Measurements from ENCODE around the gene CMTM4. TPM values are rescaled to one million over a fixed set of nuclear protein-coding genes. Genes with fewer than 3 reads are reported as not detected.
"Not testable (repeated sequence)": the region's sequence is repeated elsewhere in the genome, so short reads cannot be mapped to it uniquely, and the experiment has no call there.

The CMTM4 gene
- total RNA-seq, 4 donors from 2014 or later: 12.7 to 21.2 (median 17.2) TPM

DNA sequence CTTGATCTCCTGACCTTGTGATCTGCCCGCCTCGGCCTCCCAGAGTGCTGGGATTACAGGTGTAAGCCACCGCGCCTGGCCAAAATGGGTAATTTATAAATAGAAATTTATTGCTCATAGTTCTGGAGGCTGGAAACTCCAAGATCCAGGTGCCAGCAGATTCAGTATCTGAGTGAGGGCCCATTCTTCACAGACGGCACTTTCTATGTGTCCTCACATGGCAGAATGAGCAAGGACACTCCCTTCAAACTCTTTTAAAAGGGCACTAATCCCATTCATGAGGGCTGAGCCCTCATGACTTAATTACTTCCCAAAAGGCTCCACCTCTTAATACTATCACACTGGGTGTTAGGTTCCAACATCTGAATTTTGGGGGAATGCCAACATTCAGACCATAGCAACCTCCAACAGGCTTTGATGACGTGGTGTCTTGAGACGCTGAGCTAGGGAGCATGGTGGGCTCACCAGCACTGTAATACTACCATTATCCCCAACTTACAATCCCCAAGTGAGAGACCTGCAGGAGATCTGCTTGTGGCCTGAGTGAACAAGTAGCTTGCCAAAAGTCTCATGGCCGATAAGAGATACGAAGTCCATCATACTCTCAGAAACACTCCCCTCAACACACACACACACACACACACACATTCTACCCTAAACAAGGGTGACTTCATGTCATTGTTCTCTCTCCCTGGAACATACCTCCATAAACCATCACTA is 8.5 kb downstream of the CMTM4 start:
- no peak overlapping the region for H3K27ac ChIP-seq
- ATAC-seq: no peak
- no peak overlapping the region for H3K4me3 ChIP-seq
- WGBS, 2 donors (ENCODE audit: low coverage in 1 of 2): 95 to 97% methylated on average over 4 of the region's 9 CpGs
- TF ChIP-seq CTCF (IDR thresholded peaks at IDR 0.05): no peak
- TF ChIP-seq EP300 (IDR thresholded peaks at IDR 0.05): no peak
- TF ChIP-seq POLR2AphosphoS5 (IDR thresholded peaks at IDR 0.05): no peak
- no peak for TF ChIP-seq POLR2A (IDR thresholded peaks at IDR 0.05)
- no peaks in the 10 kb centered on the region for H3K27me3 ChIP-seq
- no peaks in the 10 kb centered on the region for H3K4me1 ChIP-seq
- H3K36me3 ChIP-seq: no peaks in the 10 kb centered on the region
- H3K9me3 ChIP-seq: no peaks in the 10 kb centered on the region

DNA sequence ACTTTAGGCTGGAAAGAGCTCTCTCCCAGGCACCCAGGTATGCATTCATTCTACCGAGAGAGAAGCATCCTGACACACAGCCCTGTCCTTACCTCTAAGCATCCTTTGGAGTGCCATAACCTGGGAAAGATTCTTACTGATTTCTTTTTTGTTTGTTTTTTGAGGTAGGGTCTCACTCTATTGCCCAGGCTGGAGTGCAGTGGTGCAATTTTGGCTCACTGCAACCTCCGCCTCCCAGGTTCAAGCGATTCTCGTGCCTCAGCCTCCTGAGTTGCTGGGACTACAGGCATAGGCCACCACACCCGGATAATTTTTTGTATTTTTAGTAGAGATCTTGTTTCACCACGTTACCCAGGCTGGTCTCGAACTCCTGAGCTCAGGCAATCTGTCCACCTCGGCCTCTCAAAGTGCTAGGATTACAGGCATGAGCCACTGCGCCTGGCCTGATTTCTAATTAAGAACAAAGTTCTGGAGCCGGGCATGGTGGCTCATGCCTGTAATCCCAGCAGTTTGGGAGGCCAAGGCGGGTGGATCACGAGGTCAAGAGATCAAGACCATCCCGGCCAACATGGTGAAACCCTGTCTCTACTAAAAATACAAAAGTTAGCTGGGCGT is 10.9 kb downstream of the CMTM4 start:
- 80 to 93% methylated on average over 1 to 5 of the region's 14 CpGs for WGBS, 2 donors (ENCODE audit: low coverage in 1 of 2)
- not testable (repeated sequence) for H3K4me3 ChIP-seq, ATAC-seq, H3K27me3 ChIP-seq, H3K27ac ChIP-seq, H3K9me3 ChIP-seq, H3K36me3 ChIP-seq, H3K4me1 ChIP-seq

GRCh38 chr16:66682271-66682670 is 14.3 kb downstream of the CMTM4 start:
- H3K4me1 ChIP-seq: no peaks in the 10 kb centered on the region
- ATAC-seq: no peak
- no peak overlapping the region for H3K4me3 ChIP-seq
- peaks cover 0 to 8% of the 10 kb centered on the region in 2 donors for H3K36me3 ChIP-seq
- H3K9me3 ChIP-seq: no peaks in the 10 kb centered on the region
- H3K27ac ChIP-seq: no peak overlapping the region
- 60 to 73% methylated on average over 1 of the region's 1 CpG for WGBS, 2 donors (ENCODE audit: low coverage in 1 of 2)
- no peaks in the 10 kb centered on the region for H3K27me3 ChIP-seq
- no peak for TF ChIP-seq POLR2A (IDR thresholded peaks at IDR 0.05)
- TF ChIP-seq POLR2AphosphoS5 (IDR thresholded peaks at IDR 0.05): no peak
- TF ChIP-seq EP300 (IDR thresholded peaks at IDR 0.05): no peak
- no peak for TF ChIP-seq CTCF (IDR thresholded peaks at IDR 0.05)

DNA sequence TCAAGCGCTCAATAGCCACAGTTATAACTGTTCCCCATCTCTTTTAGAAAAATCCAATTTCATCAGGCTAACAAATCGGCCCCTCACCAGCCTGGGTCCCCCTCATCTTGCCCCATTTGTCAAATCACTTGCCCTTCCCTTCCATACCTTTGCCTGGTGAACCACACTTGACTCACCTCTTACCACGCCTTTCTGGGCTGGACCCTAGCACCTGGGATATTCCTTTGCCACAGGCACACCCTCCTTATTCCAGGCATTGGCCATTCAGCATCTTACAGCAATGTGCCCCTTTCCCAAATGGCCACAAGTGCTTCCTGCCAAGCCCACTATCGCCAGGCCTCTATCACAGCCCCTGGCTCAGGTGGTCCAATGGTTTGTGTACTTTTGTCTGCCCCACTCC is 14.9 kb downstream of the CMTM4 start:
- no peaks in the 10 kb centered on the region for H3K9me3 ChIP-seq
- H3K4me1 ChIP-seq: peaks cover 0 to 4% (median 0%) of the 10 kb centered on the region in 3 donors
- no peak for ATAC-seq
- H3K27ac ChIP-seq: no peak overlapping the region
- H3K4me3 ChIP-seq: no peak overlapping the region
- TF ChIP-seq EP300 (IDR thresholded peaks at IDR 0.05) (no peak), POLR2A (IDR thresholded peaks at IDR 0.05) (no peak), CTCF (IDR thresholded peaks at IDR 0.05) (no peak), POLR2AphosphoS5 (IDR thresholded peaks at IDR 0.05) (no peak)
- H3K36me3 ChIP-seq: peaks cover 0 to 8% of the 10 kb centered on the region in 2 donors
- no peaks in the 10 kb centered on the region for H3K27me3 ChIP-seq
- 94 to 98% methylated on average over 4 of the region's 4 CpGs for WGBS, 2 donors (ENCODE audit: low coverage in 1 of 2)

DNA sequence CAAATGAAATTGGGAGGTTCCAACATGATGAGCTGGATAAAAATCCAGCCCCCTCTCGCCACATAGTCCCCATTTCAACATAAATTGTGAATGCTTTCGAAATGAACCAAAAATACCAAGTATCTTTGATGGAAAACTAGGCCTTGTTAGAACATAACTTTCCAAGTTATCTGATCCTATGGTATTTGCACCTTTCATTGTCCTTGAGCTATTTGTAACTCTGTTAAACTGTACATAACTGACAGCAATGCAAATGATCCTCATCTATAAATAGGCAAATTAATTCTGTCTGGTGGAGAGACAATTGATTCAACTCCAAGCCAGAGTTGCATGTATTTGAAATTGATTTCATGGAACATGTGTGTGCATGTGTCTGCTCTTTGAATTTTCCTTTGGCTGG is 18.2 kb downstream of the CMTM4 start:
- H3K27ac ChIP-seq: no peak overlapping the region
- peaks cover 0 to 7% (median 0%) of the 10 kb centered on the region in 3 donors for H3K4me1 ChIP-seq
- H3K4me3 ChIP-seq: no peak overlapping the region
- peaks cover 0 to 8% of the 10 kb centered on the region in 2 donors for H3K36me3 ChIP-seq
- H3K9me3 ChIP-seq: no peaks in the 10 kb centered on the region
- no peak for ATAC-seq
- 95 to 100% methylated on average over 2 of the region's 2 CpGs for WGBS, 2 donors (ENCODE audit: low coverage in 1 of 2)
- TF ChIP-seq EP300 (IDR thresholded peaks at IDR 0.05) (no peak), POLR2AphosphoS5 (IDR thresholded peaks at IDR 0.05) (no peak), CTCF (IDR thresholded peaks at IDR 0.05) (no peak), POLR2A (IDR thresholded peaks at IDR 0.05) (no peak)
- H3K27me3 ChIP-seq: no peaks in the 10 kb centered on the region

All from gastroesophageal sphincter (tissue), 4 donors.